NOMO-1 treated with DMSO at 0.1 percent for 48 hours (cell line): ENCODE results near the gene ROR1.
"Not testable (repeated sequence)": the region's sequence is repeated elsewhere in the genome, so short reads cannot be mapped to it uniquely, and the experiment has no call there.

Source experiments
- DNase-seq: peaks from one replicate; lab custom pipeline; 2025; ENCODE audit not compliant: unreplicated experiment; lab: John Stamatoyannopoulos, UW

Gene ROR1

GRCh38 chr1:64203420-64203819 is 429.6 kb downstream of the ROR1 start, which contains the start of gene UBE2U:
TSS of gene UBE2U (plus strand) at chr1:64203623. CDS start at chr1:64204051, 428 bp downstream.
- DNase-seq, result no peak

- no peak for DNase-seq
Observed at GRCh38 chr1:64209221-64209620, 435.4 kb downstream of the ROR1 start.

GRCh38 chr1:64212031-64212430 is 438.2 kb downstream of the ROR1 start:
- no peak for DNase-seq

GRCh38 chr1:64215576-64215975 is 441.8 kb downstream of the ROR1 start:
- DNase-seq, result no peak

GRCh38 chr1:64220241-64220640 is 446.4 kb downstream of the ROR1 start:
- DNase-seq, result no peak

GRCh38 chr1:64223329-64224151 is 449.7 kb downstream of the ROR1 start:
- DNase-seq, result no peak

GRCh38 chr1:64224236-64224635 is 450.4 kb downstream of the ROR1 start:
- not testable (repeated sequence) for DNase-seq

- DNase-seq, result no peak
Observed at GRCh38 chr1:64228167-64228957, 454.5 kb downstream of the ROR1 start.

- DNase-seq, result no peak
Observed at GRCh38 chr1:64229307-64229706, 455.5 kb downstream of the ROR1 start.
